ENCODE measurements around the gene IGF2BP2.
"Not testable (repeated sequence)": the region's sequence is repeated elsewhere in the genome, so short reads cannot be mapped to it uniquely, and the experiment has no call there.

The IGF2BP2 gene

GRCh38 chr3:185716436-185717108 lies 108.3 kb downstream of the IGF2BP2 start:
- DNase-seq (ENCODE audit: low read depth in 2 of 3, low spot score in 2 of 3): no peak

DNA sequence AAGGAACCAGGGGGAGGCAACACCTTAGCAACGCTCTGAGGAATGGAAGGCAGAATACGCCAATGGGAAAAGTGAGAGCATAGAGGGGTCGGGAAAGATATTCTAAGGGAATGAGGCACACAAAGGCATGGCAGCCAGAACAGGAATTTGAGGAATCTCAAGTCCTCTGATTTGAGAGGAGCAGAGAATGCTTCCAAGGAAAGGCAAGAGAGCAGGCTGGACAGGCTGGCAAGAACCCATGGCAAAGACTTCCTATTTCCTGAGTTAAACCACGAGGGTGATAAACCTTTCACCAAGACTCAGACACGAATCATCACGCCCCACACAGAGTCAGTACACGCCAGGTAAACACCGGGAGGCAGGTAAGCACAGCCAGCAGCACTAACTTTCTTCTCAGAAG lies 109.8 kb downstream of the IGF2BP2 start:
- DNase-seq (ENCODE audit: low read depth in 2 of 3, low spot score in 2 of 3): no peak

DNA sequence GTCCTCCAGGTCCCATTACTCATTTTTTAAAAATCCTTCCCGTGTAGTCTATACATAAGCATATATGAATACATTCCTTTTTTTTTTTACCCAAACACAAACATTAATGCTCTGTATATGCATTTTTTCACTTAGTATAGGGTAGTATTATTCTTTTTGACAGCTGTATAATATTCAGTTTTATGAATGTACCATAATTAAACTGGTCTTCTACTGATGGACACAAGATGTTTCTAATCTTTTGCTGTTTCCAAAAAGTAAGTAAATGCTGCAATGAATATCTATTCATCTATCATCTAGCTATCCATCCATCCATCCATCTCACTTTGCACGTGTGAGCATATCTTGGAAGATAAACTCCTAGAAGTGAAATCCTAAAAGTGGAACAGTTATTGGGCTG lies 110.8 kb downstream of the IGF2BP2 start:
- DNase-seq (ENCODE audit: low read depth in 2 of 3, low spot score in 2 of 3): no peak

- no peak for DNase-seq (ENCODE audit: low read depth in 2 of 3, low spot score in 2 of 3)
These were observed 111.8 kb downstream of the IGF2BP2 start for GRCh38 chr3:185713015-185713414.

DNA sequence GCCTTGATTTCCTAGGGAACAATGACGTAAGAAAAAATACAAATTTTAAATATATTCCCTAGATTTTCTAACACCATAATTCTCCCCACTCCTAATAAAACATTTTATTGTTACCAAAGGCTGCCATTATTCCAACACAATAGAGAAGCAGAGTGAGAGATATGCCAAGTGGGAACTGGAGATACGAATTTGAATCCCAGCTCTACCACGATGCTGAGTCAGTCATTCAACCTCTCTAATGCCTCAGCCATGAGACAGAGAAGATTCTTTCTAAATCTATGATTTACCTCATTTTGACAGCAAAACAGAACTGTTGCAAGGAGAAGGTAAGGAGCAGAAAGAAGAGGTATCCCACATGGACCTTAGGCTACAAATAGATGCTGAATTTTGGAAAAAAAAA lies 112.5 kb downstream of the IGF2BP2 start:
- DNase-seq (ENCODE audit: low read depth in 2 of 3, low spot score in 2 of 3): no peak

DNA sequence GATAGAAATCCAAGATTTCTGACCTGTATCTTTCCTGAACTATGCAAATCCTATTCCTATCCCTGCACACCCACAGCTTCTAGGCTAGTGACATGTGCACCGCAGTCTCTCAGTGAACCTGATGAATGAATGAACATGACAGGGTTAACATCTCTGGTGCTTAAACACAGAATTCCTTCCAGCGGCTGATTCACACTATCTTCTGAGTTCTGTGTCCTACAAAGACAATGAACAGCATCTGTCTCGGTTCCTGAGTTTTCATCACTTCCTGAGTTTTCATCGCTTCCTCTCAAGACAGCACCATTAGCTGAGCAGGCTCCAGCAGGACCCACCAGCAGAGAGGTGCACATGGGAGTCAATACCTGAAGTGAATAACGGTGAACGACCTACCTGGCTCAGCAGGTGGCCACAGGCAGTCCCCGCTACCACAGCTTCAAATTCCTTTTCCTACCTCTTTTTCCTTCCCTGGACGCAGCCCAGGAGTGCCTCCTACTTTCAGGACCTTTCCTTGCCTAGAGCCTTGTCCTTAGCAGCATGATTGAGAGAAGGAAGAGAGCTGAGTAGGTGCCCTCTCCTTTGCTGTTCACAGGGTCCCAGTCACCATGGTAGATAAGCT lies 113.5 kb downstream of the IGF2BP2 start:
- DNase-seq (ENCODE audit: low read depth in 2 of 3, low spot score in 2 of 3): no peak

DNA sequence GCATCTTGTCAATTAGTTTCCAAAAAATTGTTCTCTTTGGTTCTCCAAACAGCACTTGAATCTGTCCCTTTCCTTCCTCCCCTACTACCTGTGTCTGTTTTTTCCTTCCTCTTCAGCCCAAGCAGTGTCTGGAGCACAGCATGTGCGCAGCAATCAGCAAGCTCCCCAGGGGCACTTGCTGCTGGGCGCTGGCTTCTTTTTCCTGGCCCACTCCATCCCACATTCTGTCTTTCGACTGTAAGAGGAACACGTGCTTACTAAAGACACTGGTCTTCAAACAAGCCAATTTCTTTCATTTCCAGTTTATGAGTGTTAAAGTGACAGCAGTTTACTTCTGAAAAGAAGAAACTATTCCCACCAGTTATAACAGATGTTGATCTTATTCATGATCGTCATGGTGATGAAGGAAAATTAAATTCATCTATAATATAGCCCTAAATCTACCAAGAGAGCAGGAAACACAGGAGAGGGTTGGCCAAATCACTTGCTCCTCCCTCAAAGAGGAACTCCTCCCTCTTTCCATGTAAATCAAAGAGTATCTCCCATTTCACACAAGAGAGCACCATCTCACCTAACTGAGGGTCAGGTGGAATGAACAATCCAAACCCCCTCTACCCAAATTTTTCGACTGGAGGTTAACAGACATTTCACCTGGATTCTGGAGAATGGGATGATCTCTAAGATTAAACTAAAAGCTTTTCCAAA lies 115.4 kb downstream of the IGF2BP2 start:
- DNase-seq (ENCODE audit: low read depth in 2 of 3, low spot score in 2 of 3): no peak

- DNase-seq (ENCODE audit: low read depth in 2 of 3, low spot score in 2 of 3): no peak
These were observed 116.5 kb downstream of the IGF2BP2 start for GRCh38 chr3:185708392-185708791.

GRCh38 chr3:185705498-185705897 lies 119.3 kb downstream of the IGF2BP2 start:
- no peak for DNase-seq (ENCODE audit: low read depth in 2 of 3, low spot score in 2 of 3)

- no peak for DNase-seq (ENCODE audit: low read depth in 2 of 3, low spot score in 2 of 3)
These were observed 122.3 kb downstream of the IGF2BP2 start for GRCh38 chr3:185702262-185703225.

GRCh38 chr3:185701611-185702261 lies 123.1 kb downstream of the IGF2BP2 start:
- no peak for DNase-seq (ENCODE audit: low read depth in 2 of 3, low spot score in 2 of 3)

DNA sequence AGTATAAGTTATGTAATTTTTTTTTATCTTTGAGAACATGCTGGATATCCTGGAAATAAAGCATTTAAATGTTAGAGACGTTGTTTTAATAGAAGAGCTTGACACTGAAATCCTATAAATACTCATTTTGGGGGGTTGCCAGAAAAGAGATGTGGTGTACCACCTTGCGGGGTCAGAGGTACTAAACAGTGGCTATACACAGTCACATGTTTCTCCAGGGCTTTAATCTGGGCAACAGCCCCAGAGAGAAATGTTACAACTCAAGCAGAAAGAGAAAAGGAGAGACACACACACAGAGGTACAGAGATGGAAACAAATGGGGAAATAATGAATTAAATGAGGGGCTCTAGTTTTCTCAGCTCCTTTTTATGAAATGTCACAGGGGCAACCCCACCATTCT lies 124.9 kb downstream of the IGF2BP2 start:
- no peak for DNase-seq (ENCODE audit: low read depth in 2 of 3, low spot score in 2 of 3)

DNA sequence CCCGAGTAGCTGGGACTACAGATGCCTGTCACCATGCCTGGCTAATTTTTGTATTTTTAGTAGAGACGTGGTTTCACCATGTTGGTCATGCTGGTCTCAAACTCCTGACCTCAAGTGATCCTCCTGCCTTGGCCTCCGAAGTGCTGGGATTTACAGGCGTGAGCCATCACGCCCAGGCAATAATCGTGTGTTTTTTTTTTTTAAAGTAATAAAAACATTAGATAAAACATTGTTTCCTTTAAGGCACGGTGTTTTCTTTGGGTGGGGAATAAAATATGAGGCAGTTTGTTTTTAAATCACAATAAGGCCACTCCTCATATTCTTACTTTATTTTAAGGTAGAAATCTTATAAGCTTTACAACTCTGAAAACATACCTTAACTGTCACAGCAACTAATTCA lies 127.6 kb downstream of the IGF2BP2 start:
- DNase-seq (ENCODE audit: low read depth in 2 of 3, low spot score in 2 of 3): not testable (repeated sequence)

GRCh38 chr3:185696039-185696438 lies 128.8 kb downstream of the IGF2BP2 start:
- no peak for DNase-seq (ENCODE audit: low read depth in 2 of 3, low spot score in 2 of 3)

DNA sequence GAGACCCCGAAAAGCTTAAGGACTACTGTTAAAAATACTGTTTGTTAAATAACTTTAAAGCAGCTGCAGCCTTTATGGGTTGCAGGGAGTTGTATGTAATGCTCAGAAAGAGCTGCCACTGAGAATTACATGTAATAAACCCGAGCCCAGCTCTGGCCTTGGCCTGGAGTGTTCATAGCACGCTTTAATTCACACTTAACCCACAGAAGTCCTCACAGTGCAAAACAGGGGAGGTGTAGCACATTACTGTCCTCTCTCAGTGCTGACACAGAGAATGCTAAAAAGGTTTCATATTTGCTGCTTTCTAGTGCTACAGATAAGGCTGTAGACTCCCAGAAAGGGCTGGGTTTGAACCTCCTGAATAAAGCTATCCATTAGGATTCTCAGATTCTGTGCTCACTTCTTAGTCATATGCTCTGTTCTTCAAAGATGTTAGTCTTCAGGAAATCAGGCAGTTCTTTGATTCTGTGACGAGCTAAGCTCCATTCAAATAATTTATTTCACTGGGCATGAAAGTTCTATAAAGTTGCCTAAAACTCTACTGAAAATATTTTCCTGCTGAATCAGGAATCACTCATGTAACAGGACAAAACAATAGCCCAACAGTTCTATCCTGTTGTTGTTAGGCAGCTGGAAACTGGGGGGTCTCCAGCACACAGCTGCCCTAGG lies 130.7 kb downstream of the IGF2BP2 start:
- no peak for DNase-seq (ENCODE audit: low read depth in 2 of 3, low spot score in 2 of 3)

DNA sequence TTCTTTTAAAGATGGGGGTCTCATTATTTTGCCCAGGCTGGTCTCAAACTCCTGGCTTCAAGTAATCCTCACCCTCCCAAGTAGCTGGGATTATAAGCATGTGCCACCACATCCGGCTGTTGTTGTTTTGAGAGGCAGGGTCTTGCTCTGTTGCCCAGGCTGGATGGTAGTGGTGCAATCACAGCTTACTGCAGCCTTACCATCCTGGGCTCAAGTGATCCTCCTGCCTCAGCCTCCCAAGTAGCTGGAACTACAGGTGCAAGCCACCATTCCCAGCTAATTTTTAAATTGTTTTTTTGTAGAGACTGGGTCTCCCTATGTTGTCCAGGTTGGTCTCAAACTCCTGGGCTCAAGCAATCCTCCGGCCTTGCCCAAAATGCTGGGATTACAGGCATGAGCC lies 133.2 kb downstream of the IGF2BP2 start:
- DNase-seq (ENCODE audit: low read depth in 2 of 3, low spot score in 2 of 3): no peak

DNA sequence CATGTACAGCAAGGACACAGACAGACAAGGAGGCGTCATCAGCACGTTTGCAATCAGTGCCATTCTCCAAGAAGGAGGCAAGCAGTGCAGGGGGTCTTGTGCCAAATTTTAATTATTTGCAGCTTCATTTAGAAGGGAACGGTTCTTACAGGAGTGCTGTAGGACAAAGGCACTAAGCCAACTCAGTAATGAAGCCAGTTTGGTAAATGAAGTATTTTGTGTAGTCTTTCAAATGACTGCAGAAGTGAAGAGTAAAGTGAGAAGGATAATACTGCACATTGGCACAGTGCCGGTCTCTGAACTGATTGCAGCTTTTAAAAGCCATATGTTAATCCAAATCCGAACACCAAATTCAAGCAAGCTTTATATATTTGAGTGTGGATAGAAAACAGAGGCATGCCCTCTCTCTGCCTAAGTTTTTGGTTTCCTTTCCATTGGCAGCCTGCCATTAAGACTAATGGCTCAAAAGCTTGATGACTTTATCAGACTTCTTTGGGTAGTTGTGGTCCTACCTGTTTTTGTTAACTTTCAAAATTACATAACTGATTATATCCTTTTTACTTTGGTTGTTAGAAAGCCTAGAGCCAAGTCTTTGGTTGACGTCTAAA lies 137.5 kb downstream of the IGF2BP2 start:
- no peak for DNase-seq (ENCODE audit: low read depth in 2 of 3, low spot score in 2 of 3)

DNA sequence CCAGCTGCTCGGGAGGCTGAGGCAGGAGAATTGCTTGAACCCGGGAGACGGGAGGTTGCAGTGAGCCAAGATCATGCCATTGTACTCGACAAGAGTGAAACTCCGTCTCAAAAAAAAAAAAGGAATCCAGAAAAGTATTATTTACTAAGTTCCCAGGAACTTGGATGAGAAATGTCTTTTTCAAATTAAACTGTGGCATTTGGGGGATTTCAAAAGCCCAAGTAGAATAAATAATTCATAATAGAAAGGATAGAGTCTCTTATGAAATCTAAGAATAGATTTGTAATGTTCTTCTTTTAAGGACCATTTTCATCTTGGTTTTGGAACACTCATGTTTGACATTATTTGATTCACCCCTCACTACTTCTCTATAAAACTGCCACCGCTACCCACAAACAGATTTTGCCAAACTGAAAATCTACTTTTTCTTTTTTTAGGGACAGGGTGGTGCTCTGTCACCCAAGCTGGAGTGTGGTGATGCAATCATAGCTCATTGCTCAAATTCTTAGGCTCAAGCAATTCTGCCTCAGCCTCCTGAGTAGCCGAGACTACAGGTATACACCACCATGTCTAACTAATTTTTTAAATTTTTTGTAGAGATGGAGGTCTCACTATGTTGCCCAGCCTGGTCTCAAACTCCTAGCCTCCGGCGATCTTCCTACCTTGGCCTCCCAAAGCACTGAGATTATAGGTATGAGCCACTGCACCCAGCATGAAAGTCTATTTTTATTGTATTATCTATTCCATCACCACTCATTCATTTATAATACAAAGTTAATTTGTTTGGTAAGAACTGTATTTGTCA lies 139.4 kb downstream of the IGF2BP2 start:
- no peak for DNase-seq (ENCODE audit: low read depth in 2 of 3, low spot score in 2 of 3)

DNA sequence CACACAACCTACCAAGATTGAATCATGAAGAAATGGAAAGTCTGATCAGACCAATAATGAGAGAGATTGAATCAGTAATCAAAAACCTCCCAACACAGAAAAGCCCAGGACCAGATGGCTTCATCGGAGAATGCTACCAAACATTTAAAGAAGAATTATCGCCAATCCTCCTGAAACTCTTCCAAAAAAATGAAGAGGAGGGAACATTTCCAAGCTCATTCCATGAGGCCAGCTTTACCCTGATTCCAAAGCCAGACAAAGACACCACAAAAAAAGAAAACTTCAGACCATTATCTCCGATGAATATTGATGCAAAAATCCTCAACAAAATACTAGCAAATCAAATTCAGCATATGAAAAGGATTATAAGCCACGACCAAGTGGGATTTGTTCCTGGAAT lies 144.6 kb downstream of the IGF2BP2 start:
- DNase-seq (ENCODE audit: low read depth in 2 of 3, low spot score in 2 of 3): no peak
